ENCODE data around the gene TBCD.
A peak's percentile ranks its signal among the peaks of the same experiment; 100 is the strongest.
"Not testable (repeated sequence)": the region's sequence is repeated elsewhere in the genome, so short reads cannot be mapped to it uniquely, and the experiment has no call there.

The TBCD gene

DNA sequence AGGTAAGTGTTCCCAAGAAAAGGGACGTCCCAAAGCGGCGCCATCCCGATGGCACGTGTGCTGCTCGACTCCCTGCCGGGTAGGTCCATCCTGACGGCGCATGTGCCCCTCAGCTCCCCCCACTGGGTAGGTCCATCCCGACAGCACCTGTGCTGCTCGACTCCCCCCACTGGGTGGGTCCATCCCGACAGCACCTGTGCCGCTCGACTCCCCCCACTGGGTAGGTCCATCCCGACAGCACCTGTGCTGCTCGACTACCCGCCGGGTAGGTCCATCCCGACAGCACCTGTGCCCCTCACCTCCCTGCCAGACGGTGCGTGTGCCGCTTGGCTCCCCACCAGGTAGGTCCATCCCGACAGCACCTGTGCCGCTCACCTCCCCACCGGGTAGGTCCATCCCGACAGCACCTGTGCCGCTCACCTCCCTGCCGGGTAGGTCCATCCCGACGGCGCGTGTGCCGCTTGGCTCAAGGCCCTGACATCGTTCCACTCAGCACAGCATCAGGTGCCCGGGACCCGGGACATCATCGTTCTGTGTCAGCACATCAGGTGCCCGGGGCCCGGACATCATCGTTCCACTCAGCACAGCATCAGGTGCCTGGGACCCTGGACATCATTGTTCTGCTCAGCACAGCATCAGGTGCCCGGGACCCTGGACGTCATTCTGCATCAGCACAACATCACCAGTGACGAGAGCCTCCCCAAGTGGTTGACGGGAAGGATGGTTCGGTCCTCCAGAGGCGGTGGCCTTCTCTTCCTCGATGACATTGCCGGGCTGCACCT lies 22.2 kb upstream of the TBCD start:
- no peak for DNase-seq (ENCODE audit: low read depth)

DNA sequence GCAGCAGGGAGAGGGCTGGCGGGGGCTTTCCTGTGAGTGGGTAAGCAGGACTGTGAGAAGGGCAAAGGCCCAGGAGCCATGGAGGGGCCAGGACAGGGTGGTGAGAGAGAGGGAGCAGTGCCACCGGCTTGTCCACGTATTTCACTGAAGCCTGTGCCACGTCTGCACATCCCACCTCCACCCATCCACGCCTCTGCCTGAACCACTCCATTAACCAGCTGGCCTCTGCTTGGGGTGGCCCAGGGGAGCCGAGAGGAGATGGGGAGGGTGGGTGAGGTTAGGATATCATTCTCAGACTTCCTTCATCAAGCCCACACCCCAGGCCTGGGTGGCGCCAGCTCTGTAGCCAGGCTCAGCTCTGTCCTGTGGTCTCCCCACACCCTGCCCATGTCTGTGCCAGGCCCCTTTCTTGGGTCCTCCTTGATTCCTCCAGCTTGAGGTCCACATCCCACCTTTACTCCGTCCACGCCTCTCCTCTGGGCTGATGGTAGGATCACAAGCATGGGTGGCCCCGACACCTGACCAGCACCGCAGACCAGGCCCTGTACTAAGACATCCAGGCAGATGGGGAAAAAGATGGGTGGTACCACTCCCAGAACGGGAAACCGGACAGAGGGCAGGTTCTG lies 19.6 kb upstream of the TBCD start:
- DNase-seq (ENCODE audit: low read depth) = no peak

DNA sequence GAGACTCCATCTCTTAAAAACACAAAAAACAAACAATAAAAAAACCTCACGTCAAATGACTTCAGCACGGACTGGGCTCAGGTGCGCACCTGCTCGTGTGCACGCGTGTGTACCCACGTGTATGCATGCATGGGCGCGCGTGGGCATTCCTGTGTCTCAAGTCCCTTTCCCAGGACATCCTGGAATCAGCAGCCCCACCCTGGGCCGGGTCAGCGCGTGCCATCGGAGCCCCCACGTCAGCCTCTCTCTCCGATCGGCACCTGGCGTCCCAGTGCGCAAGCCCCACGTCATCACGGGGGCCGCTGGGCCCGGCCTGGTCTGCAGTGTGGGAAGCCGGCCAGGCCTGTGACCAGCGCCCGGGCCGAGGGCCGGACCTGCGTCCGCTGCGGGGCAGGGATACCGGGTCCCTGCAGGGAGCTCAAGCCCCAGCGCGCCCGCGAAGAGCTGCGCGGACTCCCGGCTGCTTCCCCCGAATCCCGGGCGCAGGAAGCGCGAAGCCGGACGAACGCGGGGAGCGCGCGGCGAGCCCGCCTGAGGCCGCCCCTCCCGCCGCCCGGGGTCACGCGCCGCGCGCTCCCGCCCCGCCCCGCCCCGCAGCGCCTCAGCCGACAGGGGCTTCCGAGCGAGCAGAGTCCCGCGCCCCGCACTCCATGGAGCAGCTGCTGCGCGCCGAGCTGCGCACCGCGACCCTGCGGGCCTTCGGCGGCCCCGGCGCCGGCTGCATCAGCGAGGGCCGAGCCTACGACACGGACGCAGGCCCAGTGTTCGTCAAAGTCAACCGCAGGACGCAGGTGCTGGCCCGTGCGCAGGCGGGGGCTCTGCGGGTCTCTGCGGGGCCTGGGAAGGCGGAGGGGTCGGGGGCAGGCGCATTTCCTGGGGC lies 16.6 kb upstream of the TBCD start, which contains the start of gene FN3K:
TSS of gene FN3K (plus strand) at position 629 of the 880 bp plus-strand sequence. CDS start at position 651, 22 bp downstream.
- DNase-seq (ENCODE audit: low read depth) = peak; percentile 60

DNA sequence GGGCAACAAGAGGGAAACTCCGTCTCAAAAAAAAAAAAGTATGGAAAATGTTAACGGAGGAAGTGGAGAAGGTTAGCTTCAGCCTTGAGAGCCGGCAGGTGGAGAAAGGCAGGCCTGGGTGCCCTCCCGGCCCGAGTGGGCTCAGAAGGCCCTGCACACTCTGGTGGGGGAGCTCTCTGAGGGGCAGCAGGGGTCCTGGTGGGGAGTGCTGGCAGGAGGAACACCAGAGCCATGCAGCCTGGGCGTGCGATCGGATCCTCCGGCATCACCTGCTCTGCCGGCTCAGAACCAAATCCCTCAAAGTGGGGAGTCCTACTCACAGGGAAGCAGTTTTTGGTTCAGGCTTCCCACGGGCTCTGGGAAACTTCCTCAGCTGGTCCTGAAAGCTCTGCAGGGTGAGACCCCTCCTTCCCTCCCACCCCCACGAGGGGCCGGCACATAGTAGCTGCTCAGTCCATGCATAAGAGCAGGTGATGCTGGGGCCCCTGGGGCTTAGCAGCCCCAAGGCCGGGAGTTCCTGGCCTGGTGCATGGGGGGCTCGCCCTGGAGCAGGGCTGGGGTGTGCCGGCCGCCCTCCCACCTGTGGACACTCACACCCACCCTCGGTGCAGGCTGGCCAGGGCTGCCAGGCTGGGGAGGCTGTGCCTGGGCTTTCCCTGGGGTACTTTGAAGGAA lies 15.2 kb upstream of the TBCD start:
- DNase-seq (ENCODE audit: low read depth) = no peak

DNA sequence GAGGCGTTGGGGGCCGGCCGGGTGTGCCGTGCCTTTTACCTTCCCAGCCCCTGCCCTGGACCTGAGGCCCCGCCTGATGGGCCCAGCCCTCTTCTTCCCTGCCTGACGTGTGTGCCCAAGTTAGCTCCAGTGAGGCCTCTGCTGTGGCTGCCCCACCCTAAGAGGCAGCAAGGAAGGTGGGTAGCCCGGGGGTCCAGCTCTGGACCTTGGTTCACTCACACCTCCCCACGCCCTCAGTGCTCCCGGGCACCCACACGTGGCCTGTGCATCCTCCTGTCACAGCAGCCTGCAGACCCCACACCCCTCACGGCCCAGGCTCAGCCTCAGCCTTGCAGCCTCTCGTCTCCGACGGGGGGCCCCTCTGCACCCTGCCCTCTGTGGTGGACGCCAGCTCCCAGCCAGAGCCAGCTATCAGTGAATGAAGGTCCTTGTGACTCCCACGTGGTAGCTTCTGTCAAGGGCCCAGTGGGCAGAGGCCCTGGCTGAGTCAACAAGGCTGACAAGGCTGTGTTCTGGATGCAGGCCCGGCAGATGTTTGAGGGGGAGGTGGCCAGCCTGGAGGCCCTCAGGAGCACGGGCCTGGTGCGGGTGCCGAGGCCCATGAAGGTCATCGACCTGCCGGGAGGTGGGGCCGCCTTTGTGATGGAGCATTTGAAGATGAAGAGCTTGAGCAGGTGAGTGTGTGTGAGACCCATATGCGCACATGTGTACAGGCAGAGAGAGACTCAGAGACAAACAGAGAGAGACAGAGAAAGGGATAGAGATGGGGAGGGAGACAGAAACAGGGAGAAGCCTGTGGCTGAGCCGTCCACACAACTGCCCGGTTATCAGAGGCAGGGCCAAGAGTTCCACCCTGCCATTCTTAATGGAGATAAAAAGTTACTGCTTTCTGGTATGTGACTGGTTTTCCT lies 13.6 kb upstream of the TBCD start:
- DNase-seq (ENCODE audit: low read depth) = no peak

DNA sequence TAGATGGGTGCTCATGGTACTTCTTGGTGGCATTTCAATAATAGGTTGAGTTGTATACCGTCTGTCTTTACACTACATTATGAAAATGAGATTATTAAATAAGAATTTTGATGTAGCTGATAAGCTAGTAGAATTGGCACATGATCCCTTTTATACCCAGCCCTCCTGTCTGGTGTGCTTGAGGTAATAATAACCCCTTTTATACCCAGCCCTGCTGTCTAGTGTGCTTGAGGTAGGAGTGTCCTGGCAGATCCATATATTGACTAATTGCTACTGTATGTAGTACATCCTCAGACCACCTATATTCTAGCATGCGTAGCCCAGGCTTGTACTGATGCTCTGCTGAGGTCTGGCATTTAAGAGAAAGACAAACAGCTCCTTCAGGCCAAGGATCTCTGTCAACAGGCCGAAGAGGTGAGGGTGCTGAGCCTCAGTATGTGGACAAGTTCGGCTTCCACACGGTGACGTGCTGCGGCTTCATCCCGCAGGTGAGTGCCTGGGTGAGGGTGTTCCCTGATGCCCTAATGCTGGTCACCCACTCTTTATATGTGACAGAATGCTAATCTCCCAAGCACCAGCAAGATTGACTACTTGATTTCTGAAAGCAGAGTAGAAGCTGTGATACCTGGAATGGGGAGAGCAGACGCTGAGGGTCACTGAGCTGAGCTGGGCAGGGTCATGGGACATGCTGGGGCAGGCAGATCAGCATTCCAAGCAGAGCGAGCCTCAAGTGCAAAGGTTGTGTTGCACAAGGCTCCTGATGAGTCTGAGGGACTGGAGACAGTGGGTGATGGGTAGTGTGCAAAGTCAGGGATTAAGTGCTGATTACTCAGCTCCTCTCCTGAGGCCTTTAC lies 10.7 kb upstream of the TBCD start:
- no peak for DNase-seq (ENCODE audit: low read depth)

DNA sequence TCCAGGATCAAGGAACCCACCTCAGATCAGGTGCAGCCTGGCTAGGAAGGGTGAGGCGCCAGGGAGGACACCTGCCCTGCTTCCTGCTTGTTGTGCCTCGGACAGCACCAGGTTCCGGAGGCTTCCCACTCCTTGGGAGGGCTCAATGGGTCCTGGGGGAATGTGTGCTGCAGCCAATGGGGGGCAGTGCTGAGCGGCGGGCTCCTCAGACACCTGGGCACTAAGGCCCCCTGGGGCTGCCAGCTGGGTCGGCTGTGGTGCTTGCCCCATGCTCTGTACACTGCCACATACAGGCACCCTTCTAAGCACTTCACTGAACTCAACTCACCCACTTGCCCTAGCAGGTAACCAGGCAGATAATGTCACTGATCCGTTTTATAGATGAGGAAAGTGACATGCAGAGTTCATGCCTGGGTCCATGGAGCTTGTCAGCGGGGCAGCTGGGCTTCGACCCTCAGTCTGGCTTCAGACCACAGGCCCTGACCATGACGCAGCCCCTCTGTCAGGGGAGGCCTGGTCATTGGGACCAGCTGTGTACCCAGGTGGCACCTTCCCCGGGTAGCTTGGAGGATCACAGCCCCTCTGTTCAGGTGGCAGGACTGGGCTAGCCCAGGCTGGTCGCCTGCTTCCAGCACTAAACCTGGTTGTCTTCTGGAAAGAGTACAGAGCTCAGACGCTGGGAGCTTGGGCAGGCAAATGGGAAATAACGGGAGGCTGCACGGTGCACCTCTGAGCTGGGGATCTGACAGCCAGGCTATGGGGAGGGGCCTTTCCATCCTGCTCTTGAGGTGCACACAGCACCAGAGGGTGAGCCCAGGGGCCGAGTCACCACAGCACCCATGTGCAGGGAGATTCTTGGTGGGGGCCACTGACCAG lies 8.3 kb upstream of the TBCD start:
- DNase-seq (ENCODE audit: low read depth) = no peak

DNA sequence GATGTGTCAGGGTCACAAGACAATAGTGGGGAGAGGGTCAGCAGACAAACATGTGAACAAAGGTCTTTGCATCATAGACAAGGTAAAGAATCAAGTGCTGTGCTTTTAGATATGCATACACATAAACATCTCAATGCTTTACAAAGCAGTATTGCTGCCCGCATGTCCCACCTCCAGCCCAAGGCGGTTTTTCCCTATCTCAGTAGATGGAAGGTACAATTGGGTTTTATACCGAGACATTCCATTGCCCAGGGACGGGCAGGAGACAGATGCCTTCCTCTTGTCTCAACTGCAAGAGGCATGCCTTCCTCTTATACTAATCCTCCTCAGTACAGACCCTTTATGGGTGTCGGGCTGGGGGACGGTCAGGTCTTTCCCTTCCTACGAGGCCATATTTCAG lies 7.1 kb upstream of the TBCD start:
- not testable (repeated sequence) for DNase-seq (ENCODE audit: low read depth)

DNA sequence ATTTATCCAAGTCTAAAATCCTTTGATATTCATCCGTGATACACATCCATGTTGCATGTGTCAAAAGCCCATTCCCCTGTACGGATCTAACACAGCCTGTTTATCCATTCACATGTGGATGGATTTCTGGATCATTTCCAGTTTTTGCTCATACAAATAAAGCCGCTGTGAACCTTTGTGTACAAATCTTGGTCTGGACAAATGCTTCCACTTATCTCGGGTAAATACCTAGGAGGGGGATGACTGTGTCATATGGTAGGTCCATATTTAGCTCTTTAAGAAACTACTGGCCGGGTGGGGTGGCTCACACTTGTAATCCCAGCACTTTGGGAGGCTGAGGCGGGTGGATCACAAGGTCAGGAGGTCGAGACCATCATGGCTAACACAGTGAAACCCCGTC lies 6.3 kb upstream of the TBCD start:
- no peak for DNase-seq (ENCODE audit: low read depth)

DNA sequence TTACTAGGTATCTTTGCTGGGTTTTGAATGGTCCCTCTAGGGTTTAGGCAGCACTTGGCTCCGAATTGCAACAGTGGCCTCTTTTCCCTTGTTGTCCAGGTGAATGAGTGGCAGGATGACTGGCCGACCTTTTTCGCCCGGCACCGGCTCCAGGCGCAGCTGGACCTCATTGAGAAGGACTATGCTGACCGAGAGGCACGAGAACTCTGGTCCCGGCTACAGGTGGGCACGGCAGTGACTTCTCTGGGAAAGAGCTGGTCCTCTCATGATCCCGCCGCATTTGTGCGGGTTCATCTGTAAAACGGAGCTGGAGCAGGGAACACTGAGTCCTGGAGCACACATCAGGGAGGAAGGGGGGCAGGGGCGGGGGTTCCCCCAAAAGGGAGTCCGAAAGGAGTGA lies 3.1 kb upstream of the TBCD start:
- no peak for DNase-seq (ENCODE audit: low read depth)

DNA sequence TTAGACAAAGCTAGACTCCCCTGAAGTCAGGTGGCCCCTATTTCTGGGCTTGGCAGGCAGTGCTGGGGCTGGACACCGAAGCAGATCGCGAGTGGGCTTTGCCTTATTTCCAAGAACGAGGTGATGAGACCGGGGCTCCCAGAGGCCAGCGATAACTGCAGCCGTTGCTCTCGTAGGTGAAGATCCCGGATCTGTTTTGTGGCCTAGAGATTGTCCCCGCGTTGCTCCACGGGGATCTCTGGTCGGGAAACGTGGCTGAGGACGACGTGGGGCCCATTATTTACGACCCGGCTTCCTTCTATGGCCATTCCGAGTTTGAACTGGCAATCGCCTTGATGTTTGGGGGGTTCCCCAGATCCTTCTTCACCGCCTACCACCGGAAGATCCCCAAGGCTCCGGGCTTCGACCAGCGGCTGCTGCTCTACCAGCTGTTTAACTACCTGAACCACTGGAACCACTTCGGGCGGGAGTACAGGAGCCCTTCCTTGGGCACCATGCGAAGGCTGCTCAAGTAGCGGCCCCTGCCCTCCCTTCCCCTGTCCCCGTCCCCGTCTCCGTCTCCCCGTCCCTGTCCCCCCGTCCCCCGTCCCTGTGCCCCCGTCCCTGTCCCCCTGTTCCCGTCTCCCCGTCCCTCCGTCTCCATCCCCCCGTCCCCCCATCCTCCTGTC lies 1.5 kb upstream of the TBCD start:
- DNase-seq (ENCODE audit: low read depth) = no peak

DNA sequence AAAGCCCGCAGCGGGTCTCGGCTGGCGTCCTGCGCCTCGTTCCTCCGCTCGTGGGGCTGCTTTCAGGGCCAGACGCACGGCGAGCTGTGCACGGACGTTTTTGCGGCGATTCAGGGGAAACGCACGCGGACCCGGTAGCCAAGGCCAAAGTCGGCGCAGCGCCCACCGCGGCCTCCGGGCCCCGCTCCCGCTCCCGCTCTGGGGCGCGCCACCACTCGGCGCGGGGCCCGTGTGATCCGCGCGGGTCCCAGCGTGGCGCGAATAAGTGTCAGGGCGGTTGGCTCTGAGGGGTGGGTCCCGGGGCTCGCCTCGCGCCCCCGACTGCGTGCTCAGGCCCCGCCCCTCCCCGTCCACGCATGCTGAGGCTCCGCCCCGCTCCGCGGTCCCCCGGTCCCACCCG lies 694 bp upstream of the TBCD start:
- no peak for DNase-seq (ENCODE audit: low read depth)

DNA sequence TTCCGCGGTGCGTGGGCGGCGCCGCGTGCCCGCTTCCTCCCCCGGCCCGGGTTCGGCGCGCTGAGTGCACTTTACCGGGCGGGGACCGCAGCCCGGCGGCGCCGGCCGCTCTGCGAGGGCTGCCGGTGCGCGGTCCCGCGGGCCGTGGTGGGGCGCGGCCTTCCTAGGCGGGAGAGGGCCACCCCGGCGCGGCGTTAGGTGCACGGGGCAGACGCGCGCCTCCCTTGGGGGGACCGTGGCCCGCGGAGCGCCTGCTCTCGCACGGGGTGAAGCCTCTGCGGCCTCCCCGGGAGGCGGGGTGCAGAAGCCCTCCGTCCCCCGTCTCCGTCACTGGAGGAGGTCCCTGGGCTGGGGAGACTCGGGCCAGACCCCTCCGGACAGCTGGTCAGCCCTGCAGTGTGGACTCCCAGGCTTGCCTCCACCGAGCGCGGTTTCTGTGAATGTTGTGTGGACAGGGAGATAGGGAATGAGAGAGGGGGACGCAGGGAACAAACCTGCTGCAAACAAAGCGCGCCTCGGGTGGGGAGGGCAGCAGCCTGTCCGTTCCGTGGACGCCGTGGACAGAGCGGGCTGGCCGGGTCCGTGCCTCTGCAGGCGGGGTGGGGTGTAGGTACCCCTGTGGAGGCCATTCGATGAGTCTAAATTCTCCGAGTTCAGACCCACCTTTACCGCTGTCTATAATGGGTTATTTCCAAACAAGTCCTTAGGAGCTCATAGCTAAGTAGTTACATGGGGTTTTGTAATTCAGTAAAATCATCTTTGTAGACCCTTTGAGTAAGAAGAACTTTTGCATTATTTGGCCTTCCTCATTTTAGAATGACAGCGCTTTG lies 721 bp downstream of the TBCD start:
- DNase-seq (ENCODE audit: low read depth) = no peak

DNA sequence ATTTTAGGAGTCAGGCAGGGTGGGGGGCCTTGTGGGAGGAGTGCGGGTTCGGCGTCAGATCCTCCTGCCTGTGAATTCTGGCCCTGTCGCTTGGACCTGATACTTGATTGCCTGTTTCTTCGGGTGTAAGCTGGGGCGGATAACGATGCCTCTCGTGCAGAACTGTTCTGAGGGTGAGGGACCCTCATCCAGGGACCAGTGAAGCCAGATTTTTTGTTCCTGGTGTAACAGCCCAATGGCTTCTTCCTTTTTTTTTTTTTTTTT lies 1.3 kb downstream of the TBCD start:
- no peak for DNase-seq (ENCODE audit: low read depth)

DNA sequence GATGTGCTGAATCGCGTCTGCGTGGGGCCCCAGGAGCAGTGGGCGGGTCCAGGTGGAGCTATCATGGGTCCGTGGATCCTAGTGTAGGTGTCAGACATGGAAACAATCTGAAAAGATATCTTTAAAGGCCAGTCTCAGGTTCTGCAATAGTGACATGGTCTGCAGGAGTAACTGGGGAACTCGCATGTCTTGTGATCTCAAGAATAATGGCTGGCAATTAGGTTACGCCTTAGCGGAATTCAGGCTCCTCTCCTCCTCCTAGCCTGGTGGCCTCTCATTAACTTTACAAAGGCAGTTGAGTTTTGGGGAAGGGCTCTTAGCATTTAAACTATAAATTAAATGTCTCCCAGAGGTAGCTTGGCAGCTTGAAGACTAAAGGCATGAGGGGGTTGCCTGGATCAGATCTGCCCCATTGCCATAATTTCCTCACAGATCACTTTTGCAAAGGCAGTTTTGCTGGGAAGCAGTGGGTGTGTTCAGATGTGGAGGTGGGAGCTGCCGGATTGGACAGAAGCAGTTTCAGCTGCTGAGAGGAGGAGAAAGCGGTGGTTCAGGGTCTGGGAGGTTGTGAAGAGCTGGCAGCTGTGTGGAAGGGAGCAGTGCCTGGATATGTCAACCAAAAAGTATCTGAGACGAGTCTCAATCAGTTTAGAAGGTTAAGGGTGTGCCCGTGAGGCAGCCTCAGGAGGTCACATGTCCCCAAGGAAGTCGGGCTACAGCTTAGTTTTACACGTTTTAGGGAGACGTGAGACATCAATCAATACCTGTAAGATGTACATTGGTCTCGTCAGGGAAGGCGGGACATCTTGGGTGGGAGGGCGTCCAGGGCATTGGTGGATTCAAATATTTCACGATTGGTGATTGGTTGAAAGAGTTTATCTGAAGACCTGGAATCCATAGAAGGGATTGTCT lies 2.7 kb downstream of the TBCD start:
- DNase-seq (ENCODE audit: low read depth) = no peak

DNA sequence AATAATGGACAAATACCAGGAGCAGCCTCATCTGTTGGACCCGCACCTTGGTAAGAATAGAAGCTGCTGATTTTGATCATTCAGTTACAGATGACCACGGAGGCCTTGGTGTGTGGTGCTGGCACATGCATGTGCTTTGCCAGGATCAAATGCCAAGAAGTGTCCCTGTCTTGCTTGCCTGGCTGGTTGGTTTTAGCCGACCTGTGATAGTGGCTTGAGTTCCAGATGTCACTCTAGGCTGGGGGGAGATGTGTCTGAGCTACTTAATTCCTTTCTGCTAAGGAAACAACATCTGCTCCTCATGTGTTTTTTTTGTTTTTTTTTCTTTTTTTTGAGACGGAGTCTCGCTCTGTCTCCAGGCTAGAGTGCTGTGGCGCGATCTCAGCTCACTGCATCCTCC lies 4.3 kb downstream of the TBCD start:
- DNase-seq (ENCODE audit: low read depth) = no peak

DNA sequence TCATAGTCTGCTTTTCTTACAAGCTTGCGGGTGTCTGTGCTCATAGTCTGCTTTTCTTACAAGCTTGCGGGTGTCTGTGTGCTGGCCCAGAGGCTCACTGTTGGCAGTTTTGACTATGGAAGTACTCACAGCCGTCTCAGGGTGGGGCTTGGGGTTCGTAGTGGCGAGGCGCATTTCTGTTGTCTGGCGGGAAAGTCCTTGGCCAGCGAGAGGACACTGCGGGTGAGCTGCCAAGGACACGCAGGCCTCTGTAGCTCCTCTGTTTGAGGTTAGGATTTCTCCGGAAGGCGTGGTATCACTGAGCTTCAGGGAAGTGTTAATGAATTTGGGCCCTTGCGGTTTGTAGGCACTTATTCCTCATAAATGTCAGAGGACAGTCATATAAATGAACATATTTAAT lies 13.5 kb downstream of the TBCD start:
- DNase-seq (ENCODE audit: low read depth) = no peak
